Islet precursor cell (in vitro differentiated cells): Measurements from ENCODE around the gene GCLM.
"Not testable (repeated sequence)": the region's sequence is repeated elsewhere in the genome, so short reads cannot be mapped to it uniquely, and the experiment has no call there.

Source experiments
- DNase-seq: peaks from one replicate; pipeline ENCODE4 v3.0.0-alpha.2; 2018

GCLM gene

GRCh38 chr1:93909146-93910050 lies at the start of gene GCLM:
GCLM (minus strand) TSS chr1:93909430; CDS start chr1:93909163, 267 bp downstream.
- DNase-seq, result peak; percentile 98

GRCh38 chr1:93958726-93959100 lies 49.5 kb upstream of the GCLM start:
- no peak for DNase-seq

GRCh38 chr1:93958032-93958725 lies 48.9 kb upstream of the GCLM start:
- DNase-seq, result no peak

GRCh38 chr1:93955765-93956164 lies 46.5 kb upstream of the GCLM start:
- DNase-seq, result no peak

- DNase-seq, result not testable (repeated sequence)
Observed at GRCh38 chr1:93947002-93947686, 37.9 kb upstream of the GCLM start.

- DNase-seq, result no peak
Observed at GRCh38 chr1:93938461-93939145, 29.4 kb upstream of the GCLM start.

GRCh38 chr1:93937997-93938396 lies 28.8 kb upstream of the GCLM start:
- DNase-seq, result no peak

GRCh38 chr1:93925206-93925605 lies 16.0 kb upstream of the GCLM start:
- no peak for DNase-seq

GRCh38 chr1:93919780-93920179 lies 10.6 kb upstream of the GCLM start:
- DNase-seq, result no peak

- no peak for DNase-seq
Observed at GRCh38 chr1:93917302-93917701, 8.1 kb upstream of the GCLM start.

GRCh38 chr1:93910880-93911279 lies 1.6 kb upstream of the GCLM start:
- DNase-seq, result not testable (repeated sequence)

GRCh38 chr1:93910305-93910704 lies 1.1 kb upstream of the GCLM start:
- no peak for DNase-seq

GRCh38 chr1:93908394-93909145 lies 660 bp downstream of the GCLM start:
- DNase-seq, result peak; percentile 65

- peak; percentile 52 for DNase-seq
Observed at GRCh38 chr1:93907718-93908117, 1.5 kb downstream of the GCLM start.

- no peak for DNase-seq
Observed at GRCh38 chr1:93906480-93906879, 2.8 kb downstream of the GCLM start.

GRCh38 chr1:93905734-93906133 lies 3.5 kb downstream of the GCLM start:
- DNase-seq, result no peak

GRCh38 chr1:93905051-93905450 lies 4.2 kb downstream of the GCLM start:
- no peak for DNase-seq

- no peak for DNase-seq
Observed at GRCh38 chr1:93904228-93904627, 5.0 kb downstream of the GCLM start.

- no peak for DNase-seq
Observed at GRCh38 chr1:93900723-93901504, 8.3 kb downstream of the GCLM start.

GRCh38 chr1:93899543-93900207 lies 9.6 kb downstream of the GCLM start:
- DNase-seq, result no peak

- no peak for DNase-seq
Observed at GRCh38 chr1:93888900-93889299, 20.3 kb downstream of the GCLM start.
